HCT116 (cell line): Measurements from ENCODE around the gene ZBTB16. TPM values are rescaled to one million over a fixed set of nuclear protein-coding genes. Genes with fewer than 3 reads are reported as not detected.

Experiments
- ATAC-seq: fragments of 200-7000 bp; cut with Tn5 transposase; 2 replicates; pipeline ENCODE4 v1.9.1; 2020; ENCODE audit warnings: mild to moderate bottlenecking, moderate library complexity
- BruUV-seq: library from RNA; stranded (reverse); fragments of 400-500 nt; replicated peaks from 2 replicates; lab custom pipeline; 2021; lab: Mats Ljungman, UMichigan
- CTCF ChIA-PET: fragments of 300-600 bp; sonication (Branson Sonifier 250); formaldehyde crosslinking; loops from one replicate; lab custom pipeline; 2021; ENCODE audit warnings: antibody characterized with exemption; lab: Charles Lee
- POLR2A ChIA-PET: fragments of 300-600, 350-600 bp; sonication (Branson Sonifier 250); formaldehyde crosslinking; loops from one replicate; lab custom pipeline; 2021; ENCODE audit warnings: antibody characterized with exemption; lab: Charles Lee
- RAD21 ChIA-PET, 2 experiments: fragments of 300-600 bp; sonication (Branson Sonifier 250); formaldehyde crosslinking; loops; one replicate each; lab custom pipeline; 2023; ENCODE audit warnings: low total read pairs in 2 of 2; ENCODE audit not compliant: uncharacterized antibody in 2 of 2, unreplicated experiment in 2 of 2, low non-redundant PET in 1 of 2; lab: Charles Lee
- DNase-seq: peaks from one replicate; pipeline ENCODE4 v3.0.0-alpha.2; 2010; ENCODE audit warnings: low read depth, low spot score
- H2AFZ ChIP-seq: fragments of 200-600 bp; shearing (Covaris generic), sonication (generic); 2 replicates; pipeline ENCODE4 v1.6.1; 2017; ENCODE audit warnings: low read depth, mixed run types, mixed read lengths, antibody characterized with exemption, low read length; ENCODE audit not compliant: poor library complexity, severe bottlenecking
- H3K27ac ChIP-seq: 2 replicates; pipeline ENCODE4 v1.5.1; 2012; ENCODE audit warnings: low read depth, low read length
- H3K27me3 ChIP-seq: fragments of 200-600 bp; sonication (generic); 2 replicates; pipeline ENCODE4 v1.6.1; 2016; ENCODE audit warnings: mixed run types, low read length, mixed read lengths; ENCODE audit not compliant: insufficient read depth
- H3K36me3 ChIP-seq, 2 experiments: fragments of 200-500 bp in 1 of 2; fragments of 200-600 bp in 1 of 2; sonication (Bioruptor generic) in 1 of 2; sonication (generic) in 1 of 2; 2 replicates each; pipeline versions ENCODE4 v1.5.1 to v1.6.1; 2014 to 2016; ENCODE audit warnings: low read length in 2 of 2, inconsistent platforms in 1 of 2, mixed read lengths in 1 of 2, mixed run types in 1 of 2; ENCODE audit not compliant: insufficient read depth in 2 of 2, control insufficient read depth in 1 of 2
- H3K4me1 ChIP-seq, 2 experiments: fragments of 200-600 bp in 1 of 2; sonication (generic) in 1 of 2; 2 replicates each; pipeline versions ENCODE4 v1.5.1 to v1.6.1; 2012 to 2017; ENCODE audit warnings: low read length in 2 of 2, inconsistent platforms in 1 of 2, mild to moderate bottlenecking in 1 of 2, mixed read lengths in 1 of 2, mixed run types in 1 of 2, moderate library complexity in 1 of 2; ENCODE audit not compliant: insufficient read depth in 2 of 2, control insufficient read depth in 1 of 2
- H3K4me2 ChIP-seq: fragments of 200-600 bp; sonication (generic); 2 replicates; pipeline ENCODE4 v1.6.1; 2017; ENCODE audit warnings: mixed run types, low read length, mixed read lengths
- H3K4me3 ChIP-seq, 2 experiments: fragments of 200-600 bp in 1 of 2; sonication (generic) in 1 of 2; replicated peaks in 1 of 2; 2 replicates each; pipeline ENCODE4 v1.5.1; 2011 to 2016; ENCODE audit warnings: low read length in 2 of 2, control low read depth in 1 of 2, low read depth in 1 of 2, mild to moderate bottlenecking in 1 of 2, mixed read lengths in 1 of 2, mixed run types in 1 of 2
- H3K79me2 ChIP-seq: fragments of 200-600 bp; sonication (generic); 2 replicates; pipeline ENCODE4 v1.6.1; 2017; ENCODE audit warnings: mild to moderate bottlenecking, mixed run types, low read length, moderate library complexity, mixed read lengths; ENCODE audit not compliant: insufficient read depth
- H3K9ac ChIP-seq: fragments of 200-600 bp; sonication (generic); 2 replicates; pipeline ENCODE4 v1.6.1; 2016; ENCODE audit warnings: low read length, mixed read lengths
- H3K9me2 ChIP-seq: fragments of 200-600 bp; sonication (generic), shearing (Covaris generic); 2 replicates; pipeline ENCODE4 v1.6.1; 2017; ENCODE audit warnings: mixed run types, mild to moderate bottlenecking, moderate library complexity; ENCODE audit not compliant: insufficient read depth
- H3K9me3 ChIP-seq, 2 experiments: fragments of 200-500 bp in 1 of 2; fragments of 200-600 bp in 1 of 2; sonication (Bioruptor generic) in 1 of 2; sonication (generic) in 1 of 2; 2 replicates each; pipeline ENCODE4 v1.6.1; 2014 to 2017; ENCODE audit warnings: low read length in 2 of 2, mixed read lengths in 2 of 2, inconsistent platforms in 1 of 2, low read depth in 1 of 2, mild to moderate bottlenecking in 1 of 2, mixed run types in 1 of 2, moderate library complexity in 1 of 2; ENCODE audit not compliant: control insufficient read depth in 1 of 2, insufficient read depth in 1 of 2
- H4K20me1 ChIP-seq: fragments of 200-600 bp; sonication (generic), shearing (Covaris generic); 2 replicates; pipeline ENCODE4 v1.6.1; 2017; ENCODE audit warnings: mixed run types, mild to moderate bottlenecking, moderate library complexity; ENCODE audit not compliant: insufficient read depth
- EGR1 ChIP-seq: IDR thresholded peaks from 2 replicates; pipeline ENCODE4 v1.6.1; 2012; ENCODE audit warnings: low read depth
- ELF1 ChIP-seq: IDR thresholded peaks from 2 replicates; pipeline ENCODE4 v1.6.1; 2012; ENCODE audit warnings: low read depth, borderline replicate concordance
- JUND ChIP-seq: IDR thresholded peaks from 2 replicates; pipeline ENCODE4 v1.6.1; 2012
- POLR2AphosphoS5 ChIP-seq: IDR thresholded peaks from 2 replicates; pipeline ENCODE4 v1.6.1; 2011; ENCODE audit warnings: mild to moderate bottlenecking, low read depth, low read length, moderate library complexity
- SIN3A ChIP-seq: IDR thresholded peaks from 2 replicates; pipeline ENCODE4 v1.6.1; 2012; ENCODE audit warnings: low read depth
- TCF7L2 ChIP-seq: IDR thresholded peaks from 2 replicates; pipeline ENCODE4 v1.7.0; 2011; ENCODE audit warnings: borderline replicate concordance, inconsistent platforms; ENCODE audit not compliant: insufficient read depth, insufficient read length; ENCODE audit errors: extremely low read depth
- YY1 ChIP-seq: IDR thresholded peaks from 2 replicates; pipeline ENCODE4 v1.6.1; 2011; ENCODE audit warnings: low read length, low read depth, moderate library complexity, mild to moderate bottlenecking; ENCODE audit not compliant: insufficient replicate concordance; ENCODE audit errors: extremely low read depth
- ZFX ChIP-seq: fragments of 450-650 bp; IDR thresholded peaks from 2 replicates; pipeline ENCODE4 v1.6.1; 2017
- intact Hi-C: fragments of 100-400 bp; cut with micrococcal nuclease; formaldehyde crosslinking; loops from 2 replicates; pipeline ENCODE4 v1.10.0; 2022
- total RNA-seq: library from RNA; stranded (reverse); gene quantifications from one replicate; pipeline ENCODE4 v1.2.1, GENCODE V29; 2021; ENCODE audit not compliant: unreplicated experiment
- TF ChIP-seq, protein P1 (sequence below): IDR thresholded peaks from 2 replicates; pipeline ENCODE4 v1.6.1; 2011; ENCODE audit warnings: mild to moderate bottlenecking, low read length, moderate library complexity; ENCODE audit not compliant: insufficient replicate concordance; ENCODE audit errors: extremely low read depth
- TF ChIP-seq, protein P2 (sequence below), 3 experiments: fragments of 200-600 bp in 1 of 3; sonication (generic) in 1 of 3; IDR thresholded peaks in 2 of 3; conservative IDR thresholded peaks in 1 of 3; 2 replicates each; pipeline ENCODE4 v1.5.1; 2012 to 2017; ENCODE audit warnings: low read depth in 2 of 3, low read length in 2 of 3, antibody characterized with exemption in 1 of 3, borderline replicate concordance in 1 of 3, control low read depth in 1 of 3, mild to moderate bottlenecking in 1 of 3, mixed read lengths in 1 of 3, mixed run types in 1 of 3, moderate library complexity in 1 of 3; ENCODE audit not compliant: insufficient read depth in 1 of 3
- TF ChIP-seq, protein P3 (sequence below): IDR thresholded peaks from 2 replicates; pipeline ENCODE4 v1.6.1; 2012

ZBTB16 gene
- total RNA-seq, 1 experiment from 2014 or later = 0.30 TPM

DNA sequence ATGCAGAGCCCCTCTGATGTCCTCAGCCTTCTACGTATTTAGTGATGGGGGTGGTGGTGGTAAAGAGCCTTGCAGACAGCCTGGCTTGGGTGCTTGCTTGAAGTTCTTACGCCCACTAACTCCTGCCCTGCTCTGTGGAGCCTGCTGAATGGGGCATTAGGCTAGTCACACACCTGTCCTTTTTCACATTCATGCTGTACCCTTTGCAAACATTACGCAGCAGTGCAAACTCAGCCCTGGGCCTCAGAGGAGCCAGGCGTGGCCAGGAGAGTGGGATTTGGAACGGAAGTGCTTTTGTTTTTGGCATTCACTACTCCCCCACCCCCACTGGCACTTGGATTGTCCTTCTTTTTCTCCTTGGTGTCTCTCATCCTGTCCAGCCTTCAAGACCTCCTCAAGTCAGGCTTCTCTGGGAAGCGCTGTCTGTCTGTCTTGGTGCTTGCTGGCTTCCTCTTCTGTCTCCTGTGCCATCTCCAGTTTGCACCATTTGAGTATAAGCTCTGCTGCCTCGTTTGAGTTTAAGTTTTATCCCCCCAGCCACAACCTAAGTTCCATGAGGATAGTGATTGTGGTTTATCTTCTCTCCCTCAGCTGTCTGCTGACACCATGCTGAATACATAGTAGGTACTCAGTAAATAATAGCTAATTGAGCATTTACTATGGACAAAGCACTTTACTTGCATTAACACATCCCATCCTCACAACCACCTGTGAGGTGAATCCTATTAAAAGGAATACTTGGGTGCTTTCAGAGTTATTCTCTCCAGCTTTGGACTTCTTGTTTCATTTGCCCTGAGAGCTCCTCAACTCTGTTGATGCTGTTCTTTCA lies 26.7 kb downstream of the ZBTB16 start:
- intact Hi-C loops = no loop called here
- Histone ChIP-seq H3K9ac (no peak overlapping the region), H3K4me3 (no peak overlapping the region), H2AFZ (no peak overlapping the region), H3K27me3 (peaks cover 27% of the 10 kb centered on the region), H3K9me2 (no peaks in the 10 kb centered on the region), H3K36me3 (no peaks in the 10 kb centered on the region), H3K27ac (no peak overlapping the region), H4K20me1 (no peaks in the 10 kb centered on the region), H3K9me3 (no peaks in the 10 kb centered on the region), H3K79me2 (no peaks in the 10 kb centered on the region), H3K4me1 (no peaks in the 10 kb centered on the region), H3K4me2 (no peak overlapping the region)
- ChIA-PET CTCF (no interaction called here), RAD21 (no interaction called here), POLR2A (no interaction called here)
- DNase-seq (no peak), ATAC-seq (no peak)
- TF ChIP-seq POLR2AphosphoS5 (no peak), ELF1 (no peak), TCF7L2 (no peak), JUND (no peak), EGR1 (no peak), YY1 (no peak), ZFX (no peak), SIN3A (no peak)
- TF ChIP-seq, protein P1, sequence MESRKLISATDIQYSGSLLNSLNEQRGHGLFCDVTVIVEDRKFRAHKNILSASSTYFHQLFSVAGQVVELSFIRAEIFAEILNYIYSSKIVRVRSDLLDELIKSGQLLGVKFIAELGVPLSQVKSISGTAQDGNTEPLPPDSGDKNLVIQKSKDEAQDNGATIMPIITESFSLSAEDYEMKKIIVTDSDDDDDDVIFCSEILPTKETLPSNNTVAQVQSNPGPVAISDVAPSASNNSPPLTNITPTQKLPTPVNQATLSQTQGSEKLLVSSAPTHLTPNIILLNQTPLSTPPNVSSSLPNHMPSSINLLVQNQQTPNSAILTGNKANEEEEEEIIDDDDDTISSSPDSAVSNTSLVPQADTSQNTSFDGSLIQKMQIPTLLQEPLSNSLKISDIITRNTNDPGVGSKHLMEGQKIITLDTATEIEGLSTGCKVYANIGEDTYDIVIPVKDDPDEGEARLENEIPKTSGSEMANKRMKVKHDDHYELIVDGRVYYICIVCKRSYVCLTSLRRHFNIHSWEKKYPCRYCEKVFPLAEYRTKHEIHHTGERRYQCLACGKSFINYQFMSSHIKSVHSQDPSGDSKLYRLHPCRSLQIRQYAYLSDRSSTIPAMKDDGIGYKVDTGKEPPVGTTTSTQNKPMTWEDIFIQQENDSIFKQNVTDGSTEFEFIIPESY = no peak
- TF ChIP-seq, protein P2, sequence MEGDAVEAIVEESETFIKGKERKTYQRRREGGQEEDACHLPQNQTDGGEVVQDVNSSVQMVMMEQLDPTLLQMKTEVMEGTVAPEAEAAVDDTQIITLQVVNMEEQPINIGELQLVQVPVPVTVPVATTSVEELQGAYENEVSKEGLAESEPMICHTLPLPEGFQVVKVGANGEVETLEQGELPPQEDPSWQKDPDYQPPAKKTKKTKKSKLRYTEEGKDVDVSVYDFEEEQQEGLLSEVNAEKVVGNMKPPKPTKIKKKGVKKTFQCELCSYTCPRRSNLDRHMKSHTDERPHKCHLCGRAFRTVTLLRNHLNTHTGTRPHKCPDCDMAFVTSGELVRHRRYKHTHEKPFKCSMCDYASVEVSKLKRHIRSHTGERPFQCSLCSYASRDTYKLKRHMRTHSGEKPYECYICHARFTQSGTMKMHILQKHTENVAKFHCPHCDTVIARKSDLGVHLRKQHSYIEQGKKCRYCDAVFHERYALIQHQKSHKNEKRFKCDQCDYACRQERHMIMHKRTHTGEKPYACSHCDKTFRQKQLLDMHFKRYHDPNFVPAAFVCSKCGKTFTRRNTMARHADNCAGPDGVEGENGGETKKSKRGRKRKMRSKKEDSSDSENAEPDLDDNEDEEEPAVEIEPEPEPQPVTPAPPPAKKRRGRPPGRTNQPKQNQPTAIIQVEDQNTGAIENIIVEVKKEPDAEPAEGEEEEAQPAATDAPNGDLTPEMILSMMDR (IDR thresholded peaks at IDR 0.05 in 2 of 3, conservative IDR thresholded peaks at IDR 0.05 in 1 of 3; ENCODE audit: borderline replicate concordance in 1 of 3, insufficient read depth in 1 of 3, low read depth in 2 of 3, low read length in 2 of 3) = no peak
- TF ChIP-seq, protein P3, sequence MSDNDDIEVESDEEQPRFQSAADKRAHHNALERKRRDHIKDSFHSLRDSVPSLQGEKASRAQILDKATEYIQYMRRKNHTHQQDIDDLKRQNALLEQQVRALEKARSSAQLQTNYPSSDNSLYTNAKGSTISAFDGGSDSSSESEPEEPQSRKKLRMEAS = no peak
- no TSS peak for BruUV-seq
